GM23338 (cell line): ENCODE measurements around the gene C16orf90. TPM values are rescaled to one million over a fixed set of nuclear protein-coding genes. Genes with fewer than 3 reads are reported as not detected.

Experiments used
- ATAC-seq: fragments of 200-7000 bp; cut with Tn5 transposase; 3 replicates; pipeline ENCODE4 v1.9.1; 2020
- DNase-seq: peaks from one replicate; pipeline ENCODE4 v3.0.0-alpha.2; 2015; ENCODE audit warnings: low spot score
- H2AFZ ChIP-seq: fragments of 200-600 bp; sonication (generic); 2 replicates; pipeline ENCODE4 v1.8.0; 2016; ENCODE audit warnings: antibody characterized with exemption, mild to moderate bottlenecking, moderate library complexity
- H3F3A ChIP-seq: fragments of 200-600 bp; sonication (generic); replicated peaks from 2 replicates; pipeline ENCODE4 v1.8.0; 2017; ENCODE audit warnings: antibody characterized with exemption, mixed run types, low read depth
- H3K27ac ChIP-seq: fragments of 200-600 bp; sonication (generic); 2 replicates; pipeline ENCODE4 v1.6.1; 2016; ENCODE audit warnings: low read depth
- H3K27me3 ChIP-seq: fragments of 200-600 bp; sonication (generic); 2 replicates; pipeline ENCODE4 v1.8.0; 2016; ENCODE audit warnings: mild to moderate bottlenecking, mixed run types, moderate library complexity; ENCODE audit not compliant: insufficient read depth
- H3K36me3 ChIP-seq: fragments of 200-600 bp; sonication (generic); 2 replicates; pipeline ENCODE4 v1.8.0; 2016; ENCODE audit warnings: mild to moderate bottlenecking; ENCODE audit not compliant: insufficient read depth
- H3K4me1 ChIP-seq: fragments of 200-600 bp; sonication (generic); 2 replicates; pipeline ENCODE4 v1.8.0; 2016; ENCODE audit warnings: mild to moderate bottlenecking, moderate library complexity; ENCODE audit not compliant: insufficient read depth
- H3K4me2 ChIP-seq: fragments of 200-600 bp; sonication (generic); 2 replicates; pipeline ENCODE4 v1.7.1; 2017; ENCODE audit warnings: mixed run types
- H3K4me3 ChIP-seq: fragments of 200-600 bp; sonication (generic); 2 replicates; pipeline ENCODE4 v1.6.1; 2016; ENCODE audit warnings: mixed run types
- H3K79me2 ChIP-seq: fragments of 200-600 bp; sonication (generic); replicated peaks from 2 replicates; pipeline ENCODE4 v1.8.0; 2017; ENCODE audit warnings: mild to moderate bottlenecking; ENCODE audit not compliant: insufficient read depth
- H3K9me2 ChIP-seq: fragments of 200-600 bp; sonication (generic); 2 replicates; pipeline ENCODE4 v1.8.0; 2017; ENCODE audit not compliant: insufficient read depth
- H4K20me1 ChIP-seq: fragments of 200-600 bp; sonication (generic); replicated peaks from 2 replicates; pipeline ENCODE4 v1.8.0; 2017; ENCODE audit warnings: mild to moderate bottlenecking; ENCODE audit not compliant: insufficient read depth
- H3K27ac Mint-ChIP-seq: 2 replicates; pipeline ENCODE4 v1.8.0; 2020; ENCODE audit warnings: inconsistent platforms, mild to moderate bottlenecking, moderate library complexity, mixed read lengths
- H3K27me3 Mint-ChIP-seq: 3 replicates; pipeline ENCODE4 v1.8.0; 2022; ENCODE audit warnings: low read depth, mild to moderate bottlenecking, moderate library complexity, mixed read lengths, inconsistent platforms; ENCODE audit not compliant: insufficient read depth, poor library complexity
- H3K36me3 Mint-ChIP-seq: 3 replicates; pipeline ENCODE4 v1.8.0; 2021; ENCODE audit warnings: low read depth, mild to moderate bottlenecking, inconsistent platforms, moderate library complexity, mixed read lengths
- H3K4me1 Mint-ChIP-seq: 3 replicates; pipeline ENCODE4 v1.8.0; 2020; ENCODE audit warnings: mild to moderate bottlenecking, inconsistent platforms, mixed read lengths
- H3K4me3 Mint-ChIP-seq: 3 replicates; pipeline ENCODE4 v1.8.0; 2021; ENCODE audit warnings: moderate library complexity, mild to moderate bottlenecking, inconsistent platforms, mixed read lengths
- H3K9me3 Mint-ChIP-seq: 3 replicates; pipeline ENCODE4 v1.8.0; 2020; ENCODE audit warnings: moderate library complexity, mild to moderate bottlenecking, inconsistent platforms, mixed read lengths
- CTCF ChIP-seq, 2 experiments: fragments of 200-600 bp in 1 of 2; sonication (generic) in 1 of 2; conservative IDR thresholded peaks; 2 replicates each; pipeline versions ENCODE4 v1.5.1 to v1.6.1; 2016 to 2017; ENCODE audit warnings: antibody characterized with exemption in 2 of 2, low read depth in 2 of 2, mild to moderate bottlenecking in 2 of 2, moderate library complexity in 1 of 2
- ZNF462 ChIP-seq: fragments of 250-450 bp; sonication (Bioruptor Pico); IDR thresholded peaks from 2 replicates; pipeline ENCODE4 v1.5.0; 2020; ENCODE audit warnings: mild to moderate bottlenecking, moderate library complexity
- polyA plus RNA-seq: library from polyadenylated mRNA; unstranded; fragments of >200 nt; fragmentation: Nextera tagmentation; extraction: Ambion mirVana; gene quantifications from 2 replicates; pipeline ENCODE4 v1.2.1, GENCODE V29; 2016
- total RNA-seq: library from RNA; depleted of rRNA; stranded (reverse); fragments of >200 nt; shearing (Covaris generic); gene quantifications from 2 replicates; pipeline ENCODE4 v1.2.3, GENCODE V29; 2014

C16orf90 gene
- total and polyA plus RNA-seq, 2 experiments from 2014 or later, result not detected

- Histone ChIP-seq H3K27me3 (no peaks in the 10 kb centered on the region), H4K20me1 (0 out of 2 replicates have a peak, but pooled peaks cover 1% of the 10 kb centered on the region), H3K4me2 (no peak overlapping the region), H2AFZ (no peak overlapping the region), H3K4me3 (no peak overlapping the region), H3K27ac (no peak overlapping the region), H3F3A (no peaks in the 10 kb centered on the region), H3K9me2 (no peaks in the 10 kb centered on the region), H3K79me2 (no peaks in the 10 kb centered on the region), H3K4me1 (peaks cover 7% of the 10 kb centered on the region), H3K36me3 (peaks cover 9% of the 10 kb centered on the region; the same call in 1 of the 2 replicates)
- DNase-seq (peak; percentile 51), ATAC-seq (peak; percentile 32)
- no peaks in the 10 kb centered on the region for H3K9me3 Mint-ChIP-seq
- no peak overlapping the region for H3K4me3 Mint-ChIP-seq
- no peak for TF ChIP-seq ZNF462 (CRISPR knock-in tag)
- TF ChIP-seq CTCF (conservative IDR thresholded peaks at IDR 0.05; ENCODE audit: low read depth in 2 of 2), result peak; percentile 28 to 47
- H3K27ac Mint-ChIP-seq, result no peak overlapping the region
- H3K36me3 Mint-ChIP-seq, result peaks cover 32% of the 10 kb centered on the region
- peaks cover 12% of the 10 kb centered on the region for H3K27me3 Mint-ChIP-seq
- peaks cover 9% of the 10 kb centered on the region; the same call in 2 of the 3 replicates for H3K4me1 Mint-ChIP-seq
Measured at GRCh38 chr16:3485821-3486505, 9.3 kb downstream of the C16orf90 start.
